ENCODE results near the gene MTUS2.

MTUS2 gene

DNA sequence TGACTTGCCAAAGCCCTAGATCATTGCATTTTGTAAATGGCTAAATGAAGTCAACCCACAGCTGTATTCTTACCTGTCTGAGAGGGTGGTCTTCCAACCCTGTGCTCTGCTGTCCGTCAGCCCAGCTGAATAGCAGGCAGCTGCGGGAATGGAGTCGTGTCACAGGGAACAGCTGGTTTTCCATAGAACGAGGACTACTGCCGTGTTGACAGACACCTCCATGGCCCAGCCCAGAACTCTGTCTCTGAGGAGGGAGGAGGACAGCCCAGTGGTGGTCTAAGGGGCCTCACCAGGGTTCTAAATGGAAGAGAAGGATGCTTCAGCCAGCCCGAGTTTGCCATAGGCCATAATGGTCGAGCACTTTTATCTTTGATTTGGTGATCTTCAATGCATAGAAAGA lies 664.7 kb downstream of the MTUS2 start:
- DNase-seq (ENCODE audit: low read depth), result no peak

DNA sequence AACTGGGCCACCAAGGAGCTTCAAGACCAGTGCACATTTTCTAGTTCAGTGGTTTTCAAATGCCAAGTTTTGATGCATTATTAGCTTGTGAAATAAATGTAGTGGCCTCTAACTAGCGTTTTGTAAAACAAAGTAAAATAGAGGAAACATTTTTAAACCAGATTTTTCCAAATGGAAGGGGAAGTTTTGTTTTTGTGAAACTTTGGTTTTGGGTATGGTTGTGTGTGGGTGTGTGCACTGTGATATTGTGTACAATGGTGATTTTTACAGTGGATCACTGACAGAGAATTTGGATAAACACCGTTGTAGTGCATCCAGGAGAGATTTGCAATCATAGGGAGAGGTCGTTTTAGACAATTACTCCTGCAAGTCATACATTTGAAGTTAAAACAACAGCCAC lies 666.4 kb downstream of the MTUS2 start:
- no peak for DNase-seq (ENCODE audit: low read depth)

DNA sequence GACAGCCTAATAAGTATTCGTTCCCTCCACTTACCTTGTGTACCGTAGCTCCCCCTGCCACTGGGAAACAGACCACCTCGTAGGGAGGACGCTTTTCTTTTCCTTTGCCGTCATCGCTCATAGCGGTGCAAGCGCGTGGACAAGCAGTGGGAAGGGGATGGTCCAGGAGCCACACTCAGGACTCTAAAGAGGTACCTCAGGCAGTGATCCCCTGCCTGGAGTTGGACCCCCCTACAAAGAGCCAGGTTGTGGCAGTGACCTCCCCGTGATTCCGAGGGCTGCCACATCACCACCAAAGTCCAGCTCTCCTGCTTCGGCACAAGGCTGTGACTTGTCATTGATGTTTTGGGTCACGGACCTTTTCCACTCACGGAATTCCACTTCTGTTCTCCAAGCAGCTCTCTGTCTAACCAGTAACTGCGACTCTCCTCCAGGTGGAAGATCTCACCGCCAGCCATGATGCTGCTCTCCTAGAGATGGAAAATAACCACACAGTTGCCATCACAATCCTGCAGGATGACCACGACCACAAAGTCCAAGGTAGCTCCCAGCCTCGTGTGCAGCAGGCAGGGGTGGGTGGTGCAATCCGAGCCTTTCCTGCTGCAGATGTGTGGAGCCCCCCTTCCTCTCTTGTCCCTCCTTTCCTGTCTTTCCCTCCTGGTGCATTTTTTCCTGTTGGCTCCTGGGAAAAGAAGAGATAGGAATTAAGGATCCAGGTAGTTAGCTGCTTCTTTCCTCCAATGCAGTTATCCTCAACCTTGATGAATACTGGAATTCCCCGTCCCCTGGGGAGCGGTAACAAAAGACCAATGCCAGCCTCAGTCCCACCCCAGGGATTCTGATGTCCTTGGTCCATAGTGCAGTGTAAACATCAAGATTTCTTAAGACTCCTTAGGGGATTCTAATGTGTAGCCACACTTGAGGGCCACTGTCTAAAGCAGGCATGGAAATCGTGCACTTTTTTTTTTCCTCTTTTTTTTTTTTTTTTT lies 667.6 kb downstream of the MTUS2 start:
- DNase-seq (ENCODE audit: low read depth), result no peak

DNA sequence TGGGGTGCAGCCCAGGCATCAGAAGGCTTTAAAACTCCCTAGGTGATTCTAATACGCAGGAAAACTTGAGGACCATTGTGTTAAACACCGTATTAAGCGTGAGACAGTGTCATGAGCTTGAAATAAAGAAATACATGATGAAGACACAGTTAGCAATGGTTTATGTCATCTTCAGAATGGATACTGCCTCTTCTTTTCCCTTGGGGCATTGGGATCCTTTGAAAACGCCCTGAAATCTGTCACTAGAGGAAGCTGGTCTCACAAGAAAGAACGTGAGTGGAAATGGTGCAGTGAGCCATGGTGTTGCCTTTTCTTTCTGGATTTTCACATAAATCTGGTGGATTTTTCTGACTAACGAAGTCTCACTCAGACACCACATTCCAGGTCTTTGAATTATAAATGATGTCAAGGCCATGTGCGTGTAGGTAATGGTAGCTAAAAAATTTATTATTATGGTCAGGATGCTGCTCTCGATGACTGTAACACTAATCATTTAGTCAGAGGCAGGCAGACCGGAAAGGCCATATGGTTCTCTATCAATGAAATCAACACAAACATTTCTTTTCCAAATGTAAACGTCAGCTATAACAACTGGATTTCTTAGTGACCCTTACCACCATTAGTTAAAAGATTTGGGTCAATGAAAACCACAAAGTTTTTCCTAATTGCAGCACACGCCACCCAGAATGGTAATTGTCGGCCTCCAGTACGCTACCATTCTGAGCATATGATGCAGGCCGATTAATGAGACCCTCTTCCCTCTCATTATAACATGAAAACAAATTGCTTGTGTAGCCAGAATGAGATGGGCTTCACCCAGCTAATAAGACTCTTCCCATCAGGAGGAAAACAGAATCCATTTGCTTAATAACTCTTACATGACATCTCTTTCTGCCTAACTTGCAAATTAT lies 669.8 kb downstream of the MTUS2 start:
- DNase-seq (ENCODE audit: low read depth), result no peak

DNA sequence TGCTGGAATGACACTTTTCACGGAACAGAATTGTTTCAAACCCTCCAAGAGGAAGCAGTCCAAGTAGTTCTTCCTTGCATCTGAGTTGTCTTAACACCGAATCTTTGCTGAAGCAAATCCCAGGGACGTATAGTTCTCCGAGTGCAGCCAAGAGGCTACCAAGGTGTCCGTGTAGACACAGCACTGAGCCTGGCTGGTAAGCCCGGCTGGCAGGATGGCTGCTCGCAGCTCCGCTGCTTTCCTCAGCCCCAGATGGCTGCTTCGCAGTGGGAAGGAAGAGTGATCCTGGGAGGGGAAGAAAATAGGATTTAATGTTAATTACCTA lies 670.4 kb downstream of the MTUS2 start:
- no peak for DNase-seq (ENCODE audit: low read depth)

DNA sequence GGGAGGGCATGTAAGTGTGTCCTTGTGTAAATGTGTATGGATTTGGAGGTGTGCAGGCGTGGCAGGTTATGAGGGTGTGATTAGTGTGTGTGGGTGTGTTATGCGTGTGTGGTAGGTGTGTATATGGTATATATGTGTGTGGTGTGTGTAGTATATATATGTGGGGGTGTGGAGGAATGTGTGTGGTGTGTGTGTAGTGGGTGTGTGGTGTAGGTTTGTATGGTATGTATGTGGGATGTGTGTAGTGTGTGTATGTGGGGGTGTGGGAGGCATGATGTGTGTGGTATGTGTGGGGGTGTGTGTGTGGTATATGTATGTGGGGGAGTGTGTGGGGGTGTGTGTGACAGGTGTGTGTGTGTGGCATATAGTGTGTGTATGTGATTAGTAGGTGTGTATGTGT lies 671.1 kb downstream of the MTUS2 start:
- DNase-seq (ENCODE audit: low read depth), result no peak

DNA sequence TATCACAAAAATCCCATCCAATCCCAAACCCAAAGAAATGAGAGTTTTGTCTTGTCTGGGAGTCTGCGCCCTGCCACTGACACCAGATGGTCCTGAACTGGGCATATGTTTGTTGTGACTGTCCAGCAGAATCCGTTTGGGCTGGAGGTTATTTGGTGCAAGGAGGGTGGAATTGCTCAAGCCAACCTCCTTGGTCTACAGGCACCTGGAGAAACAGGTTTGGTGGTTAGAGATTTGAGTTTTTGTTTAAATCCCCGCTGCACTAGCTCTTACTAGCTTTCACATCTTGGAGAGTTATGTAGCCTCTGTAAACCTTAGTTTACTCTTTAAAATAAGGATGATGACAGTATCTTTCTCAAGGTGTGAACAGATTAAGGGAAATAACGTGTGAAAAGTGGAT lies 673.7 kb downstream of the MTUS2 start:
- no peak for DNase-seq (ENCODE audit: low read depth)

DNA sequence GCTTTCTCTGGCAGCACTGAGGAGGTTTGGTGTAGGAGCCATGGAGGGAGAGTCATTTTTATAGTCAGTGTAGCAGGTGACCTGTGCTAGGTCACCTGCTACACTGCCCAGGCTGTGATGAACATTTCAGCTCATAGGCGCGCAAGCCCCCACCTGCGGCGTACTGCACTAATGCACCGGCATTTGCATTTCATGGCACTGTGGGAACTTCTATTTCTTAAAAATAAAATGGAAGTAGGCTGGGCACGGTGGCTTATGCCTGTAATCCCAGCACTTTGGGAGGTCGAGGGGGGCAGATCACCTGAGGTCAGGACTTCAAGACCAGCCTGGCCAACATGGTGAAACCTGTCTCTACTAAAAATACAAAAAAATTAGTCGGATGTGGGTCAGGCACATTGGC lies 674.4 kb downstream of the MTUS2 start:
- DNase-seq (ENCODE audit: low read depth), result no peak

DNA sequence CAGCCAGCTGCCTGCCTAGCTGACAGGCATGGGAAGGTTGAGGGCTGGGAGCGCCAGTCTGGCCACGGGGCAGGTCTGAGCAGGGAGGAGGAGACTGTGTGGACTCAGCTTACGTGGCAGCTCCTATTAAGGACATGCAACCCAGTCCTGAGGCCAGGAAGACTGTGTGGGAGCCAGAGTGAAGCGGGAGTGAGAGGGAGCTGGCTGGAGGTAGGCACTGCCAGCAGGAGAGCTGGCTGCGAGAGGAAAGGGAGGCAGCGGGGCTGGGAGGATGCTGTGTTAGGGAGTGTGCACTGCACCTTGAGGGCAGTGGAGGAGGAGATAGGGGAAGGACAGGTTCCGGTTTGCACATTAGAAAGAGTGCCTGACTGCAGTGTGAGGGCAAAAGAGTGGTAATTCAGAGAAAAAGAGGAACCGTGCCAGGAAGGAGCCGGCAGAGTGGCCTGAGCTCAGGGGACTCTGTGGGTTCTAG lies 676.1 kb downstream of the MTUS2 start:
- DNase-seq (ENCODE audit: low read depth), result no peak

DNA sequence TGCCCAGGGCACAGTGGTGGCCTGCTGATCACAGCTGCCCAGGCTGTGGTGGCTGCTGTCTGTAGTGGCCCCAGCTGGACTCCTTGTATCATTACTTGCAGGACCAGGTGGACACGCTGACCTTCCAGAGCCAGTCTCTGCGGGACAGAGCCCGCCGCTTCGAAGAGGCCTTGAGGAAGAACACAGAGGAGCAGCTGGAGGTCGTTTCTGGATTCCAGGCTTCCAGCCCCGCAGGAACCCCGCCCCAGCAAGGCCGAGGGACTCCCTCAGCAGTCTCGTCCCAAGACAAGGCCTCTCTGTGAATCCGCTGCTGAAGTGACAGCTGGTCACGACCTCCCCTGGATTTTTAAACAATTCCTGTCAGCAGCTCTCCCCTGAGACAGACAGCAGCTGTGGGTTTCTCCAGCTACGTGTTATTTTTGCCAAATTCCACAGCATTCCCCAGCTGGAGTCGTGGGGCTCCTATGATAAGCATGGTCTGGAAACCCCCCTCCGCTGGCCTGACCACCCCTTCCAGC lies 677.1 kb downstream of the MTUS2 start:
- no peak for DNase-seq (ENCODE audit: low read depth)

DNA sequence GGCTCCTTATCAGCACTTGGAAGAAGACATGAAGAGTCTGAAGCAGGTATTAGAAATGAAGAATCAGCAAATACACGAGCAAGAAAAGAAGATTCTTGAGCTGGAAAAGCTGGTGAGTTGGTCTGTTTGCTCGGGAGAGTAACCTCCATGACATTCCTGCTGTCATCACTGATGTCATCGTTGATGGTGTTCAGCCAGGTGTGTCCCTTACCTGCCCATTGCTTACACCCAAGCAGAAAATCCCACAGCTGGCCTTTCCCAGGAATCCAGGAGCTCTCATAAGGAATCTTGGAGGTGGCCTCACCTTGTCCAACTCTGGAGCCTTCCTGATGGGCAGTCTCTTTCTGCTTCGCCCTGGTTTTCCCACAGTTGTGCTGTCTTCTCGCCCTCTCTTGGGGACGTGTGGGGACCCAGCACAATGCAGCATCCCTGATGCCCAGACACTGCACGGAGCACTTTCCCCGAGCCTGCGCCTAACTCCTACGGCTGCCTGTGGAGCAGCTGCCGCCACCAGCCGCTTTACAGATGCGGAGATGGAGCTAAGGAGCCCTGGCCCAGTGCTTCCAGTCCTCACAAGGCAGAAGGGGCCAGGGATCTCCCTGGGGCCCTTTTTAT lies 678.4 kb downstream of the MTUS2 start:
- DNase-seq (ENCODE audit: low read depth), result no peak

DNA sequence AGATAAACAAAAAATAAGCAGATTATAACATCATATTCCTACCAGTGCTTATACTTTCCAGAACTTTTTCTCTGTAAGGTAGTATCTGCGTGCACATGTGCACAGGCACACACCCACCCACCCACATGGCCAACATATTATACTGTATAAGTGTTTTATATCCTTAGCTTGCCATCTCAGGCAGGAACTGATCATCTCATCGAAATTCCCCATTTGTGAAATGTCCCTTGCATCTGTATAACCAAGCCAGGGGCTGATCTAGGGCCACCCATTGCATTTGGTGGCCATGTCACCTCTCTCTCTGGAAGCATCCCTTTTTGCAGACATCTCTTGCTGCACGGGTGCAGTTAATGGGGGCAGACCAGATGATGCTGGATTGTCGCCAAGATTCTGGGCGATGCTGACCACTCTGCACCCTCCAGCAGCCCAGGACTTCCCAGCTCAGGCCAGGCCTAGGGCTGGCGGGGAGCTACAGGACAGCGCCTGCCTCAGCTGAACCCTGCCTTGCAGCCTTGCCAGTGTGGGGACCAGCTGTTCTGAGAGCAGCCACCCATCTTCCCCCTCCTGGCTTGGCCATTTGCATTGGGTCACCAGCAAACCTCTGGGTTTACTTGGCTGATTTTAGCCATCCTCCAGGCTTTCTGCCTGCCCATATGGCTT lies 679.5 kb downstream of the MTUS2 start:
- no peak for DNase-seq (ENCODE audit: low read depth)

DNA sequence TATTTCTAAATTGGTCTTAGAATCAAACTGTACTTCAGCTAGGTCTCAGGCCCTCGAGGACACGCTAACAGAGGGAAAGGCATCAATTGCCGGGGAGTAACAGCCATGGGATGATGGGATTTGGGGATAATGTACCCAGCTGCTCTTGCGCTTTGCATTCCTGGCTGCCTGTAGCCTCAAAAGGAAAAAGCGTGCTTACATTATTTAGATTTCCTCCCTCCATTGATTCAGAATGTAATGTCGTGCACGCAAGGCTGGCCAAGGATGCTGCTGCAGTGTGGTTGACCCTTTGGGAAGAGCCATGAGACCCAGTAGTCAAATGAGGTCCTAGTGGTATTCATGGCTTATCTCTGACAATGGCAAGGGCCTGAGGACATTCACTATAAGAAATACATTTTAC lies 680.2 kb downstream of the MTUS2 start:
- DNase-seq (ENCODE audit: low read depth), result no peak

DNA sequence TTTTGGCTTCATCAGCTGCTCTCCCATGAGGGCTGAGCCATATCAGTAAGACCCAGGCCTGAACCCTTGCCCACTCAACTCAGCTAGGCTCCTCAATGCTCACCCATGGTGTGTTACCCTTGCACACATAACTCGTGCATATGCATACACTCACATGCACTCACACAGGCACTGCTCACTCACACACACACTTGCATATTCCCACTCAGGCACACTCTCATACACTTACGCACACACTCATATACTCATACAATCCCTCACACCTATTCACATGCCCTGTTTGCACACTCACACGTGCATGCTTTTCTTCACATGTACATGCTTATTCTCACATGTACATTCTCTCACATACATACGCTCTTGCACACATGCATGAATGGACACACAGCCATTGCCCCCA lies 681.5 kb downstream of the MTUS2 start:
- DNase-seq (ENCODE audit: low read depth), result no peak

DNA sequence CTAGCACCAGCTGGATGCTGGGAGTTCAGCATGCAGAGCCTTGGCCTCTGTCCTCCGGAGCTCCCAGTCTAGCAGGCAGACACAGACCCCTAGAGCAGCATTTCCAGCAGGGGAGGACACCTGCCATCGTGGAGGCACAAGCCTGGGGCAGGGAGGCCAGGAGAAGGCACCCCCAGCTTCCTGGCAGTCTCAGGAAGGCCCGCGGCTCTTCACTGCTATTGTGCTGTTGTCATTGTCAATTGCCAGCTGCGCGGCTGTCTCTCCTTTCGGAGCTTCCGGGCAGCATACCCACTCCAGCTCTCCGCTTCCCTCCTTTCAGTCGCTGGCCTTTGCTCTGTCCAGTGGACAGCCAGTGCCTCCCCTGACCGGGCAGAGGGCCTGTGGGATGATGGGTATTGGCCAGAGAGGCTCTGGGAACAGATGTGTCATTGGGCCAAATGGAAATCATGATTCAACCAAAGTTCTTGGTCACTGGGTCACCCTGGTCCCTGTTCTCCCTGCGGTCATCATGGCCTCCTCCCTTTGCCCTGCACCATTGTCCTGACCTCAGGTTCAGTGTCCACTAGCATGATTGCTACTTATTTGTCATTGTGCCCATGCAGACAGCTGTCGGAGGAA lies 682.4 kb downstream of the MTUS2 start:
- no peak for DNase-seq (ENCODE audit: low read depth)

DNA sequence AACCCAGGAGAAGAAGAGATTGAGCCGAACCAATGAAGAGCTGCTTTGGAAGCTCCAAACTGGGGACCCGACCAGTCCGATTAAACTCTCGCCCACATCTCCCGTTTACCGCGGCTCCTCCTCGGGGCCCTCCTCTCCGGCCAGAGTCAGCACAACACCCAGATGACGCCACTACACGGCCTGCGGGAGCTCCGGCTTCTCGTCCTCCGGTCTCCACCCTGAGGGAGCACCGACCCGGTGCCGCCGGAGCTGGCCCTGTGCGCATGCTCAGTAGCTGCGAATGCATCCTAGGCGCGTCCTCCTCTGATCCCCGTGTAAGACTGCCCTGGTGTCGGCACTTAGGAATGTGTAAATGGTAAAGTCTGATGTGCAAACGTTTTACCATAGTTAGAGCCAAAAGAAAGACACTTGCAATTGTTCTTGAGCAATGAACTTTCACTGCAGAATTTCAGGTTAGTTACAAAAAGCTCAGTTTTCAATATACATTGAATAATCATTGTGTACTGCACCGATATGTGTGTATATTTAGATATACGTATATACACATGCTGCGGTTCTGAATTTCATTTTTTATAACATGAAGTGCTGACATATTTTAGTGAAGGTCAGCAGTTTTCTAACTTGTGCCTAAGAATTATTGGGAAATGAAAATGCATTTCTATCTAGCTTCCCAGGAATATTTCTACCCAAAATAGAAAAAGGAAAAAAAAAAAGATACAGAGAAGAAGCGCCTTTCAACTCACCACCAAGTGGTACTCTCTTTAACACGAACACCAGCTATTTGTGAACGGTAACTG lies 683.1 kb downstream of the MTUS2 start:
- no peak for DNase-seq (ENCODE audit: low read depth)

DNA sequence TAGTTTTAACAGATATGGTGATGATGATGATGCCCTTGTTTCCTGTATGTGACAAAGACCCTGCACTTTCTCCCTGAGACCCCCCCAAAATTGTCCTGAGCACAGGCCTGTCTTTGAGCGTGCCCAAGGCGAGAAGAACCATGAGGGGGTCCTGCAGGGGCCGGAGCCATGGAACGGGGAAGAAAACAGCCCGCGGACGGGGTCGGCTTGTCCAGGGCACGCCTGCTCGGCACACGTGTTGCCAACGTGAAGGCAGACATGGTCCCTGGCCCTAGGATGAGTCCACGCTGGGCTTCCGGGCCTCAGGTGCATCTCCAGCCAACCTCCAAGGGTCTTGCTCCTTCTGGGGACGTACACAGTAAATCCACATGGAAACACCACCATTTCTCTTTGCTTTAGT lies 684.6 kb downstream of the MTUS2 start:
- no peak for DNase-seq (ENCODE audit: low read depth)

DNA sequence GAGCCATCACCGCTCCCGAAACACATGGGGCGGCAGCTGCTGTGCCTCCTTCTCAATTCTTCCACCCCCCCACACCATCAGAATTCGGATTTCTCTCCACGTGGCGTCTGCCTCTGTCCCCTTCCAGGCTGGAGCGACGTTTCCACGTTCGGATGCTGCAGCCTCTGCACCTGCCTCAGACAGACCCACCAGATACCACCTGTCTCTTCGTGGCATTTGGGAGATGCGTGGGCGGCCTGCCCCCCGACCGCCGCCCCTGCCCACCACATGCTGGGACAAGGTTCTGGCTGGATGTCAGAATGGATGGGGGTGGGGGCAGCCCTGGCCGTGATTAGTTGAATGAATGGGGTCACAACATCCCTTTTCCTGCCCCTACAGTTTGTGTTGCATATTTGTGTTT lies 685.4 kb downstream of the MTUS2 start:
- no peak for DNase-seq (ENCODE audit: low read depth)

DNA sequence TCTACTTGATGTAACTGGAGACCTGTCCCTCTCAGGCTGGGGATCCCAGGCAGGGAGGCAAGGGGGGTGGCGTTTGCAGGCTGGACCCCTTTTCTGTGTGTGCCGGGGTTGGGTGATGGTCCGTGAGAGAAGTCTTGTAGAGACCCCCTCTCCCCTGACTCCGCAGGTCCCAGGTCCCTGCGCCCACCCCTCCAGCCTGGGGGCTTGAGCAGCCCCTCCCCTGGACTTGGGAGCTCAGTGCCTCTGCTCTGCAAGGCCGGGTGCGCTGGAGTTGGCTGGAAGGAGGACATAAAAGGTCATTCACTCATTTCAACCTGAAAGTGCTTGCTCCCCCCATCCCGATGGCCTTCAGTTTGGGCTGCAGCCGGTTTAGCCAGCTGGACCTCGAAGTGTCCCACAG lies 685.8 kb downstream of the MTUS2 start:
- no peak for DNase-seq (ENCODE audit: low read depth)

DNA sequence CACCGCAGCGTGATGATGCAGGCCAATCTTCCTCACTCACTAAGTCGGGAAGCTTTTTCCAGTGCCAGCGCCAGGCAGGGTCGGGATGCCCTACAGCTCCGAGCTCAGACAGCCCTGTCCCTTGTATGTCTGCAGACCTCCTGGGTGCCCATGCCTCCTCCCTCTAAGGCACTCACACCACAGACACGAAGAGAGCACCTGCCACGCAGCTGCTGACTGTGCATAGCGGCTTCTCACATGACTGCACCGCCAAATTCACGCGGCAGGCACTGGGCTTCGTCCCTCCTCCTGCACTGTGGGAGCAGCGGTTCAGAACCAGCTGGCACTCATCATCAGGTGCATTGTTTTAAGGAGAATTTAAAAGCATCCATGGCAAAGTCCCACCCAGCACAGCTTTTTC lies 687.2 kb downstream of the MTUS2 start:
- DNase-seq (ENCODE audit: low read depth), result no peak
